HepG2 (cell line): ENCODE results near the gene GALNT16. TPM values are rescaled to one million over a fixed set of nuclear protein-coding genes. Genes with fewer than 3 reads are reported as not detected.
A peak's percentile ranks its signal among the peaks of the same experiment; 100 is the strongest.

ENCODE experiments used
- ADNP ChIP-seq: sonication (generic); formaldehyde crosslinking; IDR thresholded peaks from 2 replicates; pipeline ENCODE4 v1.4.0; 2020; ENCODE audit warnings: missing genetic modification reagents
- ARID2 ChIP-seq: sonication (generic); formaldehyde crosslinking; IDR thresholded peaks from 2 replicates; pipeline ENCODE4 v1.8.1; 2022; ENCODE audit warnings: mild to moderate bottlenecking, missing genetic modification reagents, borderline replicate concordance
- ATRX ChIP-seq: sonication (generic); formaldehyde crosslinking; IDR thresholded peaks from 2 replicates; pipeline ENCODE4 v1.4.0; 2020; ENCODE audit warnings: missing genetic modification reagents, borderline replicate concordance
- HNF4A ChIP-seq: sonication (generic); formaldehyde crosslinking; IDR thresholded peaks from 2 replicates; pipeline ENCODE4 v1.4.0; 2020; ENCODE audit warnings: missing genetic modification reagents
- KMT2A ChIP-seq: sonication (generic); formaldehyde crosslinking; IDR thresholded peaks from 2 replicates; pipeline ENCODE4 v1.4.0; 2020; ENCODE audit warnings: missing genetic modification reagents
- MLX ChIP-seq: IDR thresholded peaks from 2 replicates; pipeline ENCODE4 v1.6.1; 2016
- NAIF1 ChIP-seq: sonication (generic); formaldehyde crosslinking; IDR thresholded peaks from 2 replicates; pipeline ENCODE4 v1.5.0; 2020; ENCODE audit warnings: mild to moderate bottlenecking, missing genetic modification reagents, borderline replicate concordance
- NCOA5 ChIP-seq: sonication (generic); formaldehyde crosslinking; IDR thresholded peaks from 2 replicates; pipeline ENCODE4 v1.4.0; 2020; ENCODE audit warnings: missing genetic modification reagents
- PHF21A ChIP-seq: sonication (generic); formaldehyde crosslinking; IDR thresholded peaks from 2 replicates; pipeline ENCODE4 v1.5.0; 2020; ENCODE audit warnings: mild to moderate bottlenecking, missing genetic modification reagents
- PRPF4 ChIP-seq: fragments of 200-400 bp; formaldehyde crosslinking; IDR thresholded peaks from 2 replicates; pipeline ENCODE4 v1.6.1; 2016; ENCODE audit warnings: low read length, low read depth; ENCODE audit not compliant: poor library complexity, severe bottlenecking
- SMC3 ChIP-seq: IDR thresholded peaks from 2 replicates; pipeline ENCODE4 v1.6.1; 2011; ENCODE audit warnings: low read length, improper control_type of control experiment
- SNRNP70 ChIP-seq: fragments of 200-400 bp; formaldehyde crosslinking; IDR thresholded peaks from 2 replicates; pipeline ENCODE4 v1.6.1; 2017; ENCODE audit warnings: mild to moderate bottlenecking, low read depth, low read length, moderate library complexity
- TCF7L2 ChIP-seq: IDR thresholded peaks from 2 replicates; pipeline ENCODE4 v1.6.1; 2011; ENCODE audit warnings: mild to moderate bottlenecking, low read depth, low read length, moderate library complexity
- TEAD3 ChIP-seq: optimal IDR thresholded peaks from 2 replicates; pipeline ENCODE3; 2016; ENCODE audit warnings: borderline replicate concordance
- TGIF2 ChIP-seq: IDR thresholded peaks from 2 replicates; pipeline ENCODE4 v1.6.1; 2016; ENCODE audit warnings: control low read depth, missing compliant biosample characterization
- TRIM24 ChIP-seq: sonication (generic); formaldehyde crosslinking; IDR thresholded peaks from 2 replicates; pipeline ENCODE4 v1.8.0; 2022; ENCODE audit warnings: mild to moderate bottlenecking, missing genetic modification reagents
- ZBTB38 ChIP-seq: sonication (generic); formaldehyde crosslinking; IDR thresholded peaks from 2 replicates; pipeline ENCODE4 v1.5.1; 2020; ENCODE audit warnings: mild to moderate bottlenecking, missing genetic modification reagents
- ZBTB39 ChIP-seq: sonication (generic); formaldehyde crosslinking; IDR thresholded peaks from 2 replicates; pipeline ENCODE4 v1.5.0; 2020; ENCODE audit warnings: missing genetic modification reagents
- ZFP82 ChIP-seq: sonication (generic); formaldehyde crosslinking; IDR thresholded peaks from 2 replicates; pipeline ENCODE4 v1.5.1; 2020; ENCODE audit warnings: mild to moderate bottlenecking, missing genetic modification reagents, borderline replicate concordance
- ZNF121 ChIP-seq: sonication (generic); formaldehyde crosslinking; IDR thresholded peaks from 2 replicates; pipeline ENCODE4 v1.5.0; 2020; ENCODE audit warnings: mild to moderate bottlenecking, missing genetic modification reagents
- ZNF33A ChIP-seq: sonication (generic); formaldehyde crosslinking; IDR thresholded peaks from 2 replicates; pipeline ENCODE4 v1.5.1; 2020; ENCODE audit warnings: missing genetic modification reagents, mild to moderate bottlenecking, moderate library complexity, borderline replicate concordance
- ZNF562 ChIP-seq: sonication (generic); formaldehyde crosslinking; IDR thresholded peaks from 2 replicates; pipeline ENCODE4 v1.8.0; 2022; ENCODE audit warnings: missing genetic modification reagents, borderline replicate concordance
- ZNF639 ChIP-seq: conservative IDR thresholded peaks from 2 replicates; pipeline ENCODE4 v1.6.1; 2018; ENCODE audit warnings: missing genetic modification reagents
- ZNF652 ChIP-seq: IDR thresholded peaks from 2 replicates; pipeline ENCODE4 v1.6.1; 2016; ENCODE audit warnings: low read depth, borderline replicate concordance
- ZNF674 ChIP-seq: sonication (generic); formaldehyde crosslinking; IDR thresholded peaks from 2 replicates; pipeline ENCODE4 v1.5.0; 2020; ENCODE audit warnings: low read depth, mild to moderate bottlenecking, missing genetic modification reagents
- ZNF704 ChIP-seq: sonication (generic); formaldehyde crosslinking; IDR thresholded peaks from 2 replicates; pipeline ENCODE4 v1.8.1; 2023; ENCODE audit warnings: mild to moderate bottlenecking, inconsistent platforms, moderate library complexity, missing genetic modification reagents, borderline replicate concordance
- ZNF747 ChIP-seq: sonication (generic); formaldehyde crosslinking; IDR thresholded peaks from 2 replicates; pipeline ENCODE4 v1.8.1; 2023; ENCODE audit warnings: missing genetic modification reagents, mild to moderate bottlenecking, borderline replicate concordance
- ZNF75D ChIP-seq: sonication (generic); formaldehyde crosslinking; IDR thresholded peaks from 2 replicates; pipeline ENCODE4 v1.8.1; 2023; ENCODE audit warnings: missing genetic modification reagents, mild to moderate bottlenecking, borderline replicate concordance
- polyA plus RNA-seq, 8 experiments: library from polyadenylated mRNA; depleted of rRNA in 3 of 8; stranded (reverse) in 7 of 8; unstranded in 1 of 8; fragments of >200 nt; fragmentation: Illumina TruSeq in 4 of 8; extraction: Trizol in 4 of 8; gene quantifications; 2 replicates each; pipeline versions ENCODE4 v1.2.1 to v1.2.3, GENCODE V29; 2011 to 2016; ENCODE audit warnings: low read depth in 4 of 8, missing spikeins in 1 of 8, mixed read lengths in 1 of 8; ENCODE audit not compliant: insufficient read depth in 1 of 8
- total RNA-seq, 5 experiments: library from RNA; depleted of rRNA; stranded (reverse); fragments of >200 nt; fragmentation: Illumina TruSeq; extraction: Trizol; gene quantifications; 2 replicates each; pipeline ENCODE4 v1.2.3, GENCODE V29; 2016; ENCODE audit warnings: low read depth in 1 of 5

The GALNT16 gene
- total and polyA plus RNA-seq, 2 of the 13 experiments (the other 11 are each of a cell fraction or from before 2014, with no cell fraction given): 0.54 to 0.82 TPM

- TF ChIP-seq ZBTB39 (CRISPR knock-in tag): no peak
- TF ChIP-seq TGIF2: no peak
- TF ChIP-seq ZNF652 (CRISPR knock-in tag): no peak
- TF ChIP-seq ZNF674: no peak
- no peak for TF ChIP-seq ZNF75D (CRISPR knock-in tag)
- peak; percentile 97 for TF ChIP-seq ZNF121 (CRISPR knock-in tag)
- no peak for TF ChIP-seq SMC3
- 0 out of 2 replicates have a peak, but pooled peaks have one; percentile 39 for TF ChIP-seq NAIF1
- 0 out of 2 replicates have a peak, but pooled peaks have one; percentile 7 for TF ChIP-seq ZFP82 (CRISPR knock-in tag)
- TF ChIP-seq PRPF4: no peak
- no peak for TF ChIP-seq ATRX (CRISPR knock-in tag)
- 0 out of 2 replicates have a peak, but pooled peaks have one; percentile 51 for TF ChIP-seq KMT2A (CRISPR knock-in tag)
- TF ChIP-seq ZNF639 (CRISPR knock-in tag): no peak
- TF ChIP-seq ZNF704 (CRISPR knock-in tag): no peak
- no peak for TF ChIP-seq TCF7L2
- 0 out of 2 replicates have a peak, but pooled peaks have one; percentile 38 for TF ChIP-seq HNF4A (CRISPR knock-in tag)
- no peak for TF ChIP-seq TRIM24 (CRISPR knock-in tag)
- TF ChIP-seq MLX (CRISPR knock-in tag): no peak
- no peak for TF ChIP-seq TEAD3 (CRISPR knock-in tag)
- TF ChIP-seq ZNF33A (CRISPR knock-in tag): no peak
- TF ChIP-seq PHF21A (CRISPR knock-in tag): no peak
- TF ChIP-seq ZBTB38 (CRISPR knock-in tag): 0 out of 2 replicates have a peak, but pooled peaks have one; percentile 33
- TF ChIP-seq SNRNP70: no peak
- TF ChIP-seq ZNF562 (CRISPR knock-in tag): no peak
- no peak for TF ChIP-seq NCOA5
- no peak for TF ChIP-seq ARID2
- no peak for TF ChIP-seq ZNF747 (CRISPR knock-in tag)
- peak; percentile 83; the same call in 1 of the 2 replicates for TF ChIP-seq ADNP (CRISPR knock-in tag)
Measured at GRCh38 chr14:69399750-69400149, 139.8 kb downstream of the GALNT16 start (continued).
